H7 (cell line): ENCODE results near the gene BET1L. TPM values are rescaled to one million over a fixed set of nuclear protein-coding genes. Genes with fewer than 3 reads are reported as not detected.
A peak's percentile ranks its signal among the peaks of the same experiment; 100 is the strongest.

ENCODE experiments used
- DNase-seq: peaks from one replicate; pipeline ENCODE4 v3.0.0; 2012
- H3K27me3 ChIP-seq: 2 replicates; pipeline ENCODE4 v1.6.0; 2011; ENCODE audit warnings: mild to moderate bottlenecking, low read length; ENCODE audit not compliant: control insufficient read depth, insufficient read depth
- H3K36me3 ChIP-seq: replicated peaks from 2 replicates; pipeline ENCODE4 v1.5.1; 2011; ENCODE audit warnings: low read length; ENCODE audit not compliant: control insufficient read depth, insufficient read depth
- H3K4me3 ChIP-seq: 2 replicates; pipeline ENCODE4 v1.5.1; 2011; ENCODE audit warnings: low read depth, mild to moderate bottlenecking, control low read depth, low read length, moderate library complexity; ENCODE audit not compliant: insufficient read depth
- total RNA-seq: library from RNA; depleted of rRNA; stranded (reverse); fragments of >200 nt; shearing (Covaris generic); gene quantifications from 2 replicates; pipeline ENCODE4 v1.2.3, GENCODE V29; 2014

BET1L gene
- total RNA-seq, 1 experiment from 2014 or later = 23.7 TPM

- Histone ChIP-seq H3K36me3 (peaks cover 51% of the 10 kb centered on the region), H3K27me3 (no peaks in the 10 kb centered on the region), H3K4me3 (peak overlapping the region; percentile 66)
- no peak for DNase-seq
Observed at GRCh38 chr11:209275-210121, 2.3 kb upstream of the BET1L start.

- peaks cover 46% of the 10 kb centered on the region for H3K36me3 ChIP-seq
- H3K4me3 ChIP-seq = peak overlapping the region; percentile 66
- DNase-seq = peak; percentile 85
- H3K27me3 ChIP-seq = no peaks in the 10 kb centered on the region
Observed at GRCh38 chr11:208917-209260, 1.7 kb upstream of the BET1L start.

- DNase-seq = peak; percentile 96
- peak overlapping the region; percentile 66 for H3K4me3 ChIP-seq
- peaks cover 45% of the 10 kb centered on the region for H3K36me3 ChIP-seq
- no peaks in the 10 kb centered on the region for H3K27me3 ChIP-seq
Observed at GRCh38 chr11:208181-208916, 1.1 kb upstream of the BET1L start.

- no peak for DNase-seq
- no peaks in the 10 kb centered on the region for H3K27me3 ChIP-seq
- H3K4me3 ChIP-seq = peak overlapping the region; percentile 66
- H3K36me3 ChIP-seq = peaks cover 39% of the 10 kb centered on the region
Observed at GRCh38 chr11:207863-208180, 623 bp upstream of the BET1L start.

- H3K4me3 ChIP-seq = peak overlapping the region; percentile 66
Observed at GRCh38 chr11:206526-207207, 532 bp downstream of the BET1L start.

GRCh38 chr11:206002-206384 lies 1.2 kb downstream of the BET1L start:
- Histone ChIP-seq H3K4me3 (no peak overlapping the region), H3K36me3 (peaks cover 23% of the 10 kb centered on the region)
- no peak for DNase-seq

More at GRCh38 chr11:206526-207207, 532 bp downstream of the BET1L start:
- Histone ChIP-seq H3K27me3 (no peaks in the 10 kb centered on the region), H3K36me3 (peaks cover 29% of the 10 kb centered on the region)
- peak; percentile 71 for DNase-seq

GRCh38 chr11:205221-206001 lies 1.8 kb downstream of the BET1L start:
- H3K27me3 ChIP-seq = no peaks in the 10 kb centered on the region
- no peak overlapping the region for H3K4me3 ChIP-seq
- peaks cover 17% of the 10 kb centered on the region for H3K36me3 ChIP-seq
- no peak for DNase-seq

More at GRCh38 chr11:206002-206384, 1.2 kb downstream of the BET1L start:
- no peaks in the 10 kb centered on the region for H3K27me3 ChIP-seq

- no peak overlapping the region for H3K4me3 ChIP-seq
- H3K27me3 ChIP-seq = no peaks in the 10 kb centered on the region
- peaks cover 10% of the 10 kb centered on the region for H3K36me3 ChIP-seq
- DNase-seq = no peak
Observed at GRCh38 chr11:204587-205109, 2.6 kb downstream of the BET1L start.

GRCh38 chr11:203945-204586 lies 3.1 kb downstream of the BET1L start:
- H3K36me3 ChIP-seq = peaks cover 10% of the 10 kb centered on the region
- no peak for DNase-seq
- H3K27me3 ChIP-seq = no peaks in the 10 kb centered on the region
- H3K4me3 ChIP-seq = no peak overlapping the region

- no peak overlapping the region for H3K4me3 ChIP-seq
- DNase-seq = no peak
- H3K36me3 ChIP-seq = peaks cover 10% of the 10 kb centered on the region
- H3K27me3 ChIP-seq = no peaks in the 10 kb centered on the region
Observed at GRCh38 chr11:203056-203944, 3.9 kb downstream of the BET1L start.

GRCh38 chr11:202490-202889 lies 4.7 kb downstream of the BET1L start:
- no peak for DNase-seq
- Histone ChIP-seq H3K4me3 (no peak overlapping the region), H3K36me3 (peaks cover 10% of the 10 kb centered on the region), H3K27me3 (no peaks in the 10 kb centered on the region)

GRCh38 chr11:201966-202365 lies 5.2 kb downstream of the BET1L start:
- Histone ChIP-seq H3K27me3 (no peaks in the 10 kb centered on the region), H3K36me3 (peaks cover 10% of the 10 kb centered on the region), H3K4me3 (no peak overlapping the region)
- DNase-seq = no peak
